Upper lobe of left lung (tissue), 4 donors: Measurements from ENCODE around the gene ZNF605.

Source experiments
- EP300 ChIP-seq, 4 donors: sonication (generic); formaldehyde crosslinking; IDR thresholded peaks; one replicate each; pipeline ENCODE4 v1.5.1; 2017; ENCODE audit warnings: antibody characterized with exemption in 4 of 4, control low read depth in 2 of 4
- POLR2A ChIP-seq, 4 donors: fragments of 450-650 bp; IDR thresholded peaks; one replicate each; pipeline ENCODE4 v1.5.1; 2016 to 2017; ENCODE audit warnings: antibody characterized with exemption in 4 of 4, mild to moderate bottlenecking in 2 of 4

GRCh38 chr12:132936163-132936562, 19.9 kb downstream of the ZNF605 start:
- no peak for TF ChIP-seq POLR2A (IDR thresholded peaks at IDR 0.05)
- TF ChIP-seq EP300 (IDR thresholded peaks at IDR 0.05) = no peak
